AML-193 (cell line): ENCODE results near the gene VIPR2.

ENCODE experiments used
- DNase-seq, 2 experiments: peaks; one replicate each; lab custom pipeline; 2025; lab: John Stamatoyannopoulos, UW

The VIPR2 gene

GRCh38 chr7:159042103-159042502 lies 102.6 kb downstream of the VIPR2 start:
- no peak for DNase-seq

- DNase-seq: no peak
Observed at GRCh38 chr7:159040912-159041711, 103.6 kb downstream of the VIPR2 start.

- no peak for DNase-seq
Observed at GRCh38 chr7:159040146-159040545, 104.5 kb downstream of the VIPR2 start.

- DNase-seq: no peak
Observed at GRCh38 chr7:159039716-159040115, 105.0 kb downstream of the VIPR2 start.

GRCh38 chr7:159038066-159038465 lies 106.6 kb downstream of the VIPR2 start:
- DNase-seq: no peak

GRCh38 chr7:159036916-159037605 lies 107.6 kb downstream of the VIPR2 start:
- no peak for DNase-seq

- DNase-seq: no peak
Observed at GRCh38 chr7:159035571-159036073, 109.0 kb downstream of the VIPR2 start.

GRCh38 chr7:159034988-159035387 lies 109.7 kb downstream of the VIPR2 start:
- no peak for DNase-seq

GRCh38 chr7:159034394-159034793 lies 110.3 kb downstream of the VIPR2 start:
- DNase-seq: no peak

GRCh38 chr7:159033956-159034355 lies 110.7 kb downstream of the VIPR2 start:
- no peak for DNase-seq

- DNase-seq: no peak
Observed at GRCh38 chr7:159033473-159033825, 111.2 kb downstream of the VIPR2 start.

GRCh38 chr7:159032753-159033472 lies 111.8 kb downstream of the VIPR2 start:
- DNase-seq: no peak

- DNase-seq: no peak
Observed at GRCh38 chr7:159032322-159032721, 112.3 kb downstream of the VIPR2 start.

GRCh38 chr7:159031750-159032149 lies 112.9 kb downstream of the VIPR2 start:
- DNase-seq: no peak

- no peak for DNase-seq
Observed at GRCh38 chr7:159031135-159031701, 113.4 kb downstream of the VIPR2 start.

GRCh38 chr7:159030490-159031134 lies 114.1 kb downstream of the VIPR2 start:
- DNase-seq: no peak

GRCh38 chr7:159028508-159029401 lies 115.9 kb downstream of the VIPR2 start:
- no peak for DNase-seq

- no peak for DNase-seq
Observed at GRCh38 chr7:159027789-159028507, 116.7 kb downstream of the VIPR2 start.

GRCh38 chr7:159027056-159027788 lies 117.4 kb downstream of the VIPR2 start:
- DNase-seq: no peak
